Colon (tissue), 2 donors: ENCODE data around the gene GPX3.

Experiments used
- FAIRE-seq: peaks from 2 replicates; lab custom pipeline; 2012; peaks lifted over from hg19 to GRCh38; lab: Jason Lieb, UNC
- donor health status: control.
- donor health status: control.

The GPX3 gene

DNA sequence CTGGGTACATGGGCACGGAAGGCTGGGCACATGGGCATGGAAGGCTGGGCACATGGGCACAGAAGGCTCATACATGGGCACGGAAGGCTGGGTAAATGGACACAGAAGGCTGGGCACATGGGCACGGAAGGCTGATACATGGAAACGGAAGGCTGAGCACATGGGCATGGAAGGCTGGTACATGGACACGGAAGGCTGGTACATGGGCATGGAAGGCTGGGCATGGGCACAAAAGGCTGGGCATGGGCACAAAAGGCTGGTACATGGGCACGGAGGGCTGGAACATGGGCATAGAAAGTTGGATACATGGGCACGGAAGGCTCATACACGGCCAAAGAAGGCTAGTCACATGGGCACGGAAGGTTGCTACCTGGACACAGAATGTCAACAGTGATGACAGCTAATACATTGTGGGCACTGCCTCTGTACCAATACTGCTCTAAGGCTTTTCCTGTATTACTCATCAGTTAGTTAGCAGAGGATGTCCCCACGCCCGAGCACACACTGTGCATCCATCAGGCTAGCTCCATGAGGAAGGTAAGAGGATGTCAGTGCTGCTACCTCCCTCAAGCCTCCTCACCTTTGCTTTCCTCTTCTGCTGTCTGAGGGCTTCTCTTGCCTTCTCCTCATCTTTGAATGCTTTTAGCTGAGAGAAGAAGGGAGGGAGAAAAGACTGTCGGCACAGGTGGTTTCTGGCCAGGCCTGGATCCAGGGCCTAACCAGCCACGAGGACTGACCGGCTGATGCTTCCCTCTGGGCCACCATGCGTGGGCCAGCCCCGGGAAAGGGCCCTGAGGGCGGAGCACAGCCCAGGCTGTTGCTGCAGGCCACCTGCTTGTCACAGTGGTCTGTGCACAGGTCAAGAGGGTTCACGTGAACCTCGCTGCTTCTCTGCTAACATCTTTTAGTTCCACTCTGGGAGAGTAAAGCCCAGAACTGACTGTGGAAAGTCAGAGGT lies 14.3 kb downstream of the GPX3 start:
- FAIRE-seq = no peak

- FAIRE-seq = no peak
These were observed 16.2 kb downstream of the GPX3 start for GRCh38 chr5:151036556-151036955.

DNA sequence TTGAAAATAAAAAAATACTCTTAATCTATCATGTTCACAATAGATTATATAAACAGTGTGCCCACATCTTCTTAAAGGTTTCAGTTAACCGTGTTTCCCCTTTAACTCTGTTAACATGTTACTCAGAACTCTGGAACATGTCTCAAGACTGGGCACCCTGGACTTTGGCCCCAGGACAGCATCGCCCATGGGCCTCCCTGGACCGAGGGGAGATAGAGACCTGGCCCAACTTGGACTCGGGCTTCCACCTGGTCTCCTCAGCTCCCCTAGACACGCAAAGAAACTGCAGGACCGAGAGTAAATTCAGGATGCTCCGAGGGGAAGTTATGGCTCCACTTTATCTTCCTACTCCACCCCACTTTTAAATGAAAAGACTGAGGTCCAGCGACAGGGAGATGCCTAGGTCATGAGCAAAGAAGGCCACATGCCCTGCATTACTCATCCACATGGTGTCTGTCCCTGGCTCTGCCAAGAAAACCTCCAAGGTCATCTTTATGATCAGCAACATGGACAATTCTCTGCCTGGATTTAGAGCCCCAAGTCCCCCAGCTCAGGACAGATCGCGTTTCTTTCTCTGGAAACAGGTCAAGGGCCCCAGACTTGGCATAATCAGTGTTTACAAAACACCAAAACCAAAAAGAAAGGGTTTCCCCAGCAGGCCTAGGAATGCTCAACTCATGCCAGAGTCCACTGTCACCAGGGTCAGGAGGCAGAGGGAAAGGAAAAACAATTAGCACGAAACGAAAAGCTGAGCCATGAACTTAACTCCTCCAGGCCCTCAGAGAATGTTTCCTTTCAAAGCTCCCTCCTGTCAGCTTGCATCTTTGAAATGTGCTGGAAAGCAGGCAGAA lies 17.4 kb downstream of the GPX3 start:
- FAIRE-seq = no peak

GRCh38 chr5:151038412-151038745 lies 18.0 kb downstream of the GPX3 start:
- FAIRE-seq = no peak

GRCh38 chr5:151038801-151039238 lies 18.4 kb downstream of the GPX3 start:
- FAIRE-seq = no peak

DNA sequence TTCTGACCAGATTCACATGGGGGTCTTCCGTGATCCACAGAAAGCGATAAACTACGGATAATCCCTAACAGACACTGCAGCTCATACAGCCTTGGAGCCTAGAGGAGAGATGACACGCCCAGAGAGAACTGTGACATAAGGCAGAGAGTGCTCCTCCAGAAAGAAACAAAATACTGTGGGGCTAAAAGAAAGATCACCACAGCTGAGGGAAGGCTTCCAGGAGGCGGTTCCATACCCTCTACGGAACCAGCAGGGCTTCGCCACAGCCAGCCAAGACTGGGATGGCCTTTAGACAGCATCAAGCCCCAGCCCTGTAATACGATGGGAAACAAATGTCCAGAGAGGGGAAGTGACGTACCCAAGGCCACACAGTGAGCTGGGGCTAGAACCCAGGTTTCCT lies 19.3 kb downstream of the GPX3 start:
- no peak for FAIRE-seq

DNA sequence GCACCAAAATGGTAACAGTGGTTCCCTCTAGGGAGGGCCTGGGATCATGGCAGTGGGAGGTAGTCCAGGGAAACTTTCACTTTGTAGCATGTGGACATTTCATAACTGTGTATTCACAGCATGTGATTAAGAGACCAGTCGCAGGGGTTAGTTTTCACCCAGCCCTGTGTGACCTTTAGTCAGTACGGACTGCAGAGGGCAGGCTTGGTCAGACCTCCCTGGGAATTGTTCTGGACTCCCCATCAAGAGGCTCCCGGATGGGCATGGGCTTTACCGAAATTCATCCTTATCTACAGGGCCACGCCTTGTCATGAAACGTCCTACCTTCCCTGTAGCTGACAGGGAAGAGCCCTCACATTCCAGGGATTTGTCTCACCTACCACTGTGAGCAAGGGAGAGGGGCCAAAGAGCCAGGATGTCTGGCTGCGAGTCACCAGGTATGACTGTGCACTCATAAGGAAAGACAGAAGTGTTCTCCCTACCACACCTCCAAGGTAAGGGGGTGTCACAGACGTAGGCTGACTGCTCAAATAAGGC lies 19.9 kb downstream of the GPX3 start:
- no peak for FAIRE-seq

DNA sequence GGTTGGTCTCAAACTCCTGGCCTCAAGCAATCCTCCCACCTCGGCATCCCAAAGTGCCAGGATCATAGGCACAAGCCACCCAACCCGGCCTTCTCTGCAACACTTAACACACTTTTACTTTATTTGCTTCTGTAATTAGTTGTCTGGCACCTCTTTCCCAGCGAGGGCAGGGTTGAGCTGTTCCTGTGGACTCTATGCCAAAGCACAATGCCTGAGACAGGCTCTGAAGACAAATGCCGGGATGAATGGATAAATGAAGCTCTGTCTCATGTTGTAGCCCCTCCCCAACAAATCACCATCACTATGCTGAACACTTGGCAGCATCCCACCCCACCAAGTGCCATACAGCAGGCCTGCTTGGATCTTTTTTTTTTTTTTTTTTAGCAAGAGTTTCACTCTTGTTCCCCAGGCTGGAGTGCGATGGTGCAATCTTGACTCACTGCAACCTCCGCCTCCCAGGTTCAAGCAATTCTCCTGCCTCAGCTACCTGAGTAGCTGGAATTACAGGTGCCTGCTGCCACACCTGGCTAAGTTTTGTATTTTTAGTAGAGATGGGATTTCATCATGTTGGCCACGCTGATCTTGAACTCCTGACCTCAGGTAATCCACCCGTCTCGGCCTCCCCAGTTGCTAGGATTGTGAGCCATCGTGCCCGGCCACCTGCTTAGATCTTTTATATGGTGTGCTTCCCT lies 21.3 kb downstream of the GPX3 start:
- FAIRE-seq = no peak

DNA sequence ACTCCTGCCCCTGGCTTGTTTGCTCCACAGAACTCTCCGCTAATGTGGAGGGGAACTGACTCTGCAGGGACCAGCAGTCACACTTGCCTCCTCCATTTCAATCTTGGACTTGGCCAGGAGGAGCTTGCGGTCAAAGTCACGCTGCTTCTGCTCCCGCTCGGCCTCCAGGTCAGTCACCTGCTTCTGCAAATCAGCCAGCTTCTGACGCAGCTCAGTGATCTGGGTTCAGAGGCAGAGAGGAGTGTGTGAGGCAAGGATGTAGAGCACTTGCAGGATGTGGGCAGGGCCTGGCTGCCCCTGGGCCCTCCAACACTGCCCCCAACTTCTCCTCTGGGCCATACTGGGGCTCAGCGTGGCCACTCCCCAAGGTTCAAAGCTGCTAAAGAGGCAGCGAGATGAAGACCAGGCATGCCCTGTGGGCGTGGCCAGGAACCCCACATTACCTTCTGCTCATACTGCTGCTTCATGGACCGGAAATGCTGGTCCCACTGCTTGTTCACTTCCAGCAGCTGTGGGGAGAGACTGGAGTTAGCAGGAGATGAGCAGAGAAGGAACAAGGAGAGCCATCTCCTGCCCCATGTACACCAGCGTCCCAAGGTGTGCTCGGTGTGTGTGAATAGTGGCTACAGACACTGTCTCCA lies 22.2 kb downstream of the GPX3 start:
- FAIRE-seq = no peak

DNA sequence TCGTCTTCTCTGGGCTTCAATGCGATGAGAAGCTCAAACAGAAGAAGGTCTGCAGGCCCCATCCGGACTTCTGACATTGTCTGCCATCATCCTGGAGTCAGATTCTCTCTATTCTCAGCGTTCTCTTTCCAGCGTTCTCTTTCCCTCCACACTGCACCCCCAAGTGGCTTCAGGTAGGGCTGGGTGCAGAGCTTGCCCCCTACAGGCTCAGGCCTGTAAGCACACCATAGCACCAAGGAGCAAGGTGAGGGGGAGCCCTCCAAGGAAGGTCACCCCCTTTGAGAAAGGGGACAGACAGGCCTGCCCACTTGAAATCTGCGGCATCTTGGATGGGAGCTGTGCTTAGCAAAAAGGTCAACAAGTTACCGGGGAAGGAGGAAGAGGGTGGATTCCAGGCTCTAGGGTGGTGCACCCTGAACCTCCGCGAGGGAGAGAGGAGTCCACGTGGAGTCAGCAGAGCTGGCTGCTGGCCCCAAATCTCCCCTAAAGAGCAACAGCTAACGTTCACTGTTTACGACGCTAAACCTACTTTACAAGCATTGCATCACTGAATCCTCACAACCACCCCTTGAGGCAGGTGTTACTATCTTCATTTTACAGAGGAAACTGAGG lies 27.5 kb downstream of the GPX3 start:
- FAIRE-seq = no peak

DNA sequence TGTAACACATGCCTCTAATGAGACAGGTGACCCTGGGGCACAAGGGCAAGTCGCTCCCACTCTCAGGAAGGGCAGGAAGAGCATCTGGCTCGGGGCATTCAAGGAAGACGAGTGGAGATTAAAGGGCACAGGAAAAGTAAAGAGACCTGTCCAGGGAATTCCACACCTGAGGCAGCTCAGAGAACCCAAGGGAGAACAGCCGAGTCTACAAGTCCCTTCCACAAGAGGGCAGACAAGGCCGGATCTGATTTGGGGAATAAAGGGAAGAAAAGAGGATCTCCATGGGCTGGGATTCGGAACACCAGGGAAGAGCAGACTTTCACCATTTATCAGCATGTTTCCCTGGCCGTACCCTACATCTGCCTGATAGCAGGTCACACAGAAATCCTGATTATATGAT lies 28.1 kb downstream of the GPX3 start:
- FAIRE-seq = no peak

GRCh38 chr5:151051066-151051930 lies 30.9 kb downstream of the GPX3 start:
- no peak for FAIRE-seq

GRCh38 chr5:151051931-151052608 lies 31.7 kb downstream of the GPX3 start:
- FAIRE-seq = no peak

GRCh38 chr5:151052836-151053235 lies 32.4 kb downstream of the GPX3 start:
- FAIRE-seq = no peak

- no peak for FAIRE-seq
These were observed 33.5 kb downstream of the GPX3 start for GRCh38 chr5:151053796-151054462.

GRCh38 chr5:151054709-151055108 lies 34.3 kb downstream of the GPX3 start:
- FAIRE-seq = no peak

DNA sequence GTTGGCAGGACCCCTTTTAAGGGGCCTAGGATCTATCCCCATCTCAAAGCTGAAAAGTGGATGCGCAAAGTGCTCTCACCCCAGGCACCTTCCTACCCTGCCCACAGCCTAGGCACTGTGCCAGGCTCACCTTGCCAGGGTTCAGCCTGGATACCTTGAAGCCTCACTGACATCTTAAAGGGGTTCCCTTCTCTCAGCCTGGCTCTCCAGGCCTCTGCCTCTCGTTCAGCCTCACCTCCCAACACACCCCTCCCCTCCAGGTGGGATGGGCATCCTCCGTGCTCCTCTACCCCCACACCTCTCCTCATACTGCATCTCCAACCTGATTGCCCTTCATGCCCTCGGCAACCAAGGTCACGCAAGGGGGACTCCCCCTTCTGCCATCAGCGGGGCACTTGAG lies 34.9 kb downstream of the GPX3 start:
- no peak for FAIRE-seq

DNA sequence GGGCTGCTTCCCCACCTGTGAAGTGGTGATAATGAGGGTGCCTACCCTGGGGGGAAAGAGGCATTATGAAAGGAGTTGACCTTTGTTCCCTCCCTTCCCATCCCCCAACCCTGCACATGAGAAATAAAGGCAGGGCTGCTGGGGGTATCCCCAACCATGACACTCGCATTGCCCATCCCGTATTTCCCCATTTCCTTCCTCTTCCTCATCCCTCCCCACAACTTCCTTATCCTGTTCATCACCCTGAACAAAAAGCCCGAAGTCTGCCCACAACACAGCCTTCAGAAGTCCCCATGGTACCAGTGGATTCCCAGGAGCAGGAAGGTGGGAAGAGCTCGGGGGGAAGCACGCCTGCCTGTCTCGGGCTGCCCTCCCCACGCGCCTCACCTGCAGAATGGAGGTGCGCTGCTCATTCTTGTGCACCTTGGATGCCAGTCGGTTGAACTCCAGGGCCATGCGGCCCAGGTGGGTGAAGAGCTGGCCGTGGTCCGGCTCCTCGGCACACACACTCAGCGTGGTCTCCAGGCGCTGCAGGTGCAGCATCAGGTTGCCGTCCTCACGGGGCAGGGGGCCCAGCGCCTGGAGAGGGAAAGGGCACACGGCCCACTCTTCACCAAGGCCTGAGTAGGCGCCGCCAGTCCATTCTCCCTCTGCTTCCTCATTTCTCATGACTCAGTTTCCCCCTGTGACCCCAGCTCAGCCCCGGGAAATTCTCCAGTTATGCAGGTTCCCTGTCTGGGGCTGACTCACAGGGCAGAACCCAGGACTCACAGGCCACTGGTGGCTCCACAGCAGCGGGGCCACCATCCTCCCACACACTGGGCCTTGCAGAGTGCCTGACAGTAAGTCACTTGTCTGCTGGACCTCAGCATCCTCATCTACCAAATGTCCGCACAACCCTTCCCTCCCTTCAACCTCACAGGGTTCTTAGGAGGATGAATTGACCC lies 36.3 kb downstream of the GPX3 start:
- FAIRE-seq = no peak
